22Rv1 (cell line): ENCODE results near the gene NDFIP1.

Experiments
- CTCF ChIP-seq: fragments of 450-650 bp; IDR thresholded peaks from 2 replicates; pipeline ENCODE4 v1.5.1; 2017; ENCODE audit warnings: mild to moderate bottlenecking
- ZFX ChIP-seq: fragments of 450-650 bp; IDR thresholded peaks from 2 replicates; pipeline ENCODE4 v1.6.1; 2017; ENCODE audit warnings: antibody characterized with exemption, borderline replicate concordance

- TF ChIP-seq CTCF (no peak), ZFX (no peak)
These were observed 38.8 kb upstream of the NDFIP1 start for GRCh38 chr5:142069606-142070399.
